Cardiac septum (tissue), 1 donor: ENCODE measurements around the gene SNX22. TPM values are rescaled to one million over a fixed set of nuclear protein-coding genes. Genes with fewer than 3 reads are reported as not detected.
A peak's percentile ranks its signal among the peaks of the same experiment; 100 is the strongest.

Source experiments
- DNase-seq: peaks from one replicate; pipeline ENCODE4 v3.0.0-alpha.2; 2020; ENCODE audit warnings: low spot score
- intact Hi-C: fragments of 100-400 bp; cut with DNase I; formaldehyde crosslinking; loops from one replicate; pipeline ENCODE4 v1.14.0; 2022
- total RNA-seq: library from RNA; stranded (reverse); fragmentation: NEBNext Ultra II Directional; extraction: Animal tissue kit (Norgen Biotek cat#: 25700); gene quantifications from one replicate; pipeline ENCODE4 v1.2.1, GENCODE V29; 2021
- donor health status: DM: no; HTN: no; CAD: no.

The SNX22 gene
- total RNA-seq, 1 donor from 2014 or later = 1.5 TPM

DNA sequence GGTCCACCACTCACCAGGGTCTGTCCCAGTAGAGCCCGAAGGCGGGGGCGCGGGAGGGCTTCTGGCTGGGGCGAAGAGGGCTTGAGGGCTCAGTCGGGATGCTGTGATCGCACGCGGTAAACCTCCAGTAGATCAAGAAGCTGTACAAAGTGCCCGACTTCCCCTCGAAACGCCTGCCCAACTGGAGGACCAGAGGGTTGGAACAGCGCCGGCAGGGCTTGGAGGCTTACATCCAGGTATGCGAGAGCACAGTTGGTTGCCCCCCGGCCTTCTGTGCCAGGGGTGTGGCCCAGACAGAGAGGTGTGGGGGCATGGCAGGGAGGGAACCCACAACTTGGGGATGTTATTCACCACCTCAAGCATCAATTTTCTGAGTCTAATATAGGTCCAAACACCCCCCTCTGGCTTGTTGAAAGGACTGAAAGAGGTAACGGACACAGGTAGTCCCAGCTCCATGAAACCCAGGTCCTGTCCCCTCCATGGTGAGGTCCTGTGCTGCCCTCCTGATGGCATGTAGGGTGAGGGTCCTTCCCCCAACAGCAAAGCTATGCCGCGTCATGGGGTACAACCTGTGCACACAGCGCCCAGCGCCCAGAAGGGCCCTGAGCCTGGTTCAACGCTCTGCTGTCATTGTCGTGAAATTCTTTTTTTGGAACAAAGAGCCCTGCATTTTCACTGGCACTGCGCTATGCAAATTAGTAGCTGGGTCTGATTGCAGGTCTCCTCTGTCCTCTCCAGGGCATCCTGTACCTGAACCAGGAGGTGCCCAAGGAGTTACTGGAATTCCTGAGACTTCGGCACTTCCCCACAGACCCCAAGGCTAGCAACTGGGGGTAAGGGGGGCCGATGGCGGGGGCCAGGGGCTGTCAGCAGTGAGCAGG, 1.2 kb downstream of the SNX22 start:
- intact Hi-C loops = loop anchor here (5.0 kb wide), 1 partner anchor 55 kb away; the partner anchor contains the start of gene SNX1

DNA sequence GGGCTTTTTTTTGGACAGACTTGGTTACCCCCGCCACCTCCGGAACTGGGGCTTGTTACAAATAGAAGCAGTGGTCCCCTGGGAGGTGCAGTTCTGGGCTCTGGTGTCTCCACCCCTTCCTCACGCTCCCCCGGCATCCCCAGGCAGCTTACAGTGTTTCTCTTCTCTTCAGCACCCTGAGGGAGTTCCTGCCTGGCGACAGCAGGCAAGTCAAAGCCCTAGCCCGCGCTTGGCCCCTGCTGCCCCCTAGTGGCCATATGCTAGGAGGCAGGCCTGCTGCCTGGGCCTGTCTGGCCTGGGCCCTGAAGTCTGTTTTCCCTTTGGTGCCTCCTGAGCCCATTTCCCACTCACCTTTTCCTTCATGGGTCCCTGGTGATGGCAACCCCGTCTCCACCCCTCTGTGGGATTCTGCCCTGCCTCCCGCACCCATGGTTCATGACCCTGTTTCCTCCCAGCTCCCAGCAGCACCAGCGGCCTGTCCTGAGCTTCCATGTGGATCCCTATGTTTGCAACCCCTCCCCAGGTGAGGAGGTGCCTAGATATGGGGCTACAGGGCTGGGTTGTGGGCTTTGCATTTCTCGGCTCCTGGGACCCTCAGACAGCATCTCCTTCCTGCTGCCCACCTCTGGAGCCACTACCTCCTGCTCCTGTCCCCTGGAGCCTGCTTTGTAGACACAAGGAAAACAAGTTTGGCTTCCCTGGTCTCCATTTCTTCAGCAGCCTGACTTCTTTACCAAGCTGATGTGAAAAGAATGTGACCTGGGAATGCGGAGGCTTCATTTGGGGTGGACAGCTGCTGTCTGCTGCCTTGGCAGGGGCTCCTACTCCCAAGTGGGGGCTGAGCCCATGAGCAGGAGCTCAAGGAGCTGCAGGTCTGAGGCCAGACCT, 2.2 kb downstream of the SNX22 start:
- DNase-seq = peak; percentile 96
- intact Hi-C loops = loop anchor here (5.0 kb wide), 1 partner anchor 56 kb away; the partner anchor contains the start of gene SNX1

More for the DNA sequence above, 1.2 kb downstream of the SNX22 start:
- DNase-seq = no peak

DNA sequence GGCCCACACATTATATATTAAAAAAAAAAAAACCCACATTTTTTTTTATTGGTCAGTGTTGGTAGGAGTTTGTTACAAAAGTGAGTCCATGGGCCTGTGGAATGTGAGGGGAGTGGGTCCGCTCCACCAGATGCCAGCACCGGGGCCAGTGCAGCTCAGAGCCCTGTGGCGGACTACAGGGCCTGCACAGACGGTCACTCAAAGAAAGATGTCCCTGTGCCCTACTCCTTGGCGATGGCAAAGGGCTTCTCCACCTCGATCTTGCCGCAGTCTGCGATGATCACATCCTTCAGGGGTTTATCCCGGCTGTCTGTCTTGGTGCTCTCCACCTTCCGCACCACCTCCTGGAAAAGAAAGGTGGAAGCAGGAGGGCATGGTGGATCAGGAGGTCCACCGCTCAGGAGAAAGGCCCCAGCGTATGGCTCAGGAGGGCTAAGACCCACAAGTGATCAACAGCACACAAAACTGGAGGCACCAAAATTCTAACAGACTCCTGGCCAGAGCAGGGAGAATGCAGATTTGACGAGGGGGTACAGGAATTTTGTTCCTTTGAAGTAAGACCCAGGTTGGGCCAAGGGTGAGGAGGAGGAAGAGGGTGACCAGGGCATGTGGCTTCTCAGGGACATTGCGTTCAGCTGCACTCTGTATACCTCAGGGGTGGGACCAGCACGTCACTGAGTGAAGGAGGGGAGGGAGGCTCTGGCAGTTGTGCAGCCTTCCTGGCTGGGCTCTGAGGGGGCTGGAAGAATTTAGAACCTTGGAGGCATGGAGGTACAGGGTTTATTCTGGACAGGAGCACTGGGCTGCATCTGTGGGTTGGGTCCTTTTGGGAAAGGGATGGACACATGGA, 4.5 kb downstream of the SNX22 start:
- peak; percentile 43 for DNase-seq
- intact Hi-C loops = no loop called here

DNA sequence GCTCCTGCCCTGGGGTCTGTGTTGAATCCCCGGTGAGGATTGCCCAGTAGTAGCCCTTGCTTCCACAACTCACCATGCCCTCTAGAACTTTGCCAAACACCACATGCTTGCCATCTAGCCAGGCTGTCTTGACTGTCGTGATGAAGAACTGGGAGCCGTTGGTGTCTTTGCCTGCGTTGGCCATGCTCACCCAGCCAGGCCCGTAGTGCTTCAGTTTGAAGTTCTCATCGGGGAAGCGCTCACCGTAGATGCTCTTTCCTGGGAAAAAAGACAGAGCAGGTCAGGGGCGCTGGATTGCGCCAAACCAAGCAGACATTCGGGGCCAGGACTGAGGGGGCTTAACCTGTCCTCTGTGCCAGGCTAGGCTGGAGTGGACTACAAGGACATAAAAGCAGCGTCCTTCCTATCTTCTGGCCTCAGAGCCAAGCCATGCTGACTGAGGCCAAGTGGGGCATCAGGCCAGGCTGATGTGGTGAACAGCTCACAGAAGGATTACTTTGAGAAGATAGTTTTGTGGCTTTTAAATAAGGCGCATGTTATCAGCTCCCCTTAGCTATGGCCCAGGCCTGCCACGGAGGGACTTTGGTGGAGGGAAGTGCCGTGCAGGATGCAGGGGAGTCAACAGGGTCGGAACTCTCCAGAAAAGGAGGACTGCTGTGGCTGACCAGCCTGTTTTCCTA, 5.3 kb downstream of the SNX22 start:
- intact Hi-C loops = no loop called here

DNA sequence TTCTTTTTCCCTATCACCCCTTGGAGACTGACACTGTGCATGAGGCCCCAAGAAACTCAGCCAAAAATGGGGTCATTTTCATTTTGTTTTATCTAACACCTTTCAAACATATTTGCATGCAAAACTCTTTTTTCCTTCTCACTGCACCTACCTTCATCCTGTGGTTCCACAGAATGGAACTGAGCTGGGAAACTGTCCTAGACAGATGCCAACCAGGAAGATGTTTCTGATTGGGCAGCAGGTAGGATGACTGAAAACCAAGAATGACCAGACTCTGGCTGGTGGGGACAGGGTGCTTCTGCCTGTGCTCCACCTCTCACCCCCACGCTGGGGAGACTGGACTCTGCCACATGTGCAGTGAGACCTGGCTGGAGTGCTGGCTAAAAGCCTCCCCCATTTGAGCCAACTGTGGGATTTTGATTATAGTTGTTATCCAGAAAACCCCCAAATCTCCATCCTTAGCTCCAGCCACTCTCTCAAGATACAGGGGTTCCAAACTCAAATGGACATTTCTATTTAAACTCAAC, 6.1 kb downstream of the SNX22 start:
- intact Hi-C loops = no loop called here
- DNase-seq = peak; percentile 33

More for the DNA sequence above, 5.3 kb downstream of the SNX22 start:
- DNase-seq = peak; percentile 61

DNA sequence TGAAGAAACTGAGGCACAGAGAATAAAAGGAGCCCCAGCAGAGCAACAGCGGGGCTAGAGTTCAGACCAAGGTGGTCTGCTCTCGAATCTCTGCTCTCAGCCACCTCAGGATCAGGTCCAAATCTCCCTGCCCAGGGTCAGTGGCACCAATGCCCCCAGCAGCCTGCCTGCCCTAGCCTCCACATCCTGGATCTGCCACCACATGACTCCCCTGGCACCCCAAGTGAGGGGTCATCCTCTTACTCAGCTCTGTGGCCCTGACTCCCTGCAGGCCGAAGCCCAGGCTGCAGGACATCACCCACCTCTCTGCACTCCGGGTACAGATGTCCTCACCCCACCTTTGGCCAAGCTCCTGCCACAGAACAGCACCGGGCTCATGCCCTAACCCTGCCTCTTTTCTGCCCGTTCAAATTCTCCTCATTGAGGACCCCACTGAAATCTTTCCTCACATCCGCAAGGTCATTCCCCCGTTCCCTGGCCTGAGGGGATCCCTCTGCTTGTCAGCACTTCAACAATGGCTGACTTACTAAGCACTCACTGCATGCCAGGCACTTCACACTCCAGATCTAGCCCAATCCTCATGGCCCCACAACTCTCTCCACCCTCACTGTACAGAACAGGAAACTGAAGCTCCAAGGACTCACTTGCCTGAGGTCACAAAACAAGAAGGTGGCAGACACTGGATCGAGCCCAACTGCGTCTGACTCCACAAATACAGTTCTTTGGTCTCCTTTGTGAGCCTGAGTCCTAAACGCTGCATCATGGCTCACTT, 7.0 kb downstream of the SNX22 start:
- intact Hi-C loops = no loop called here
- peak; percentile 60 for DNase-seq

DNA sequence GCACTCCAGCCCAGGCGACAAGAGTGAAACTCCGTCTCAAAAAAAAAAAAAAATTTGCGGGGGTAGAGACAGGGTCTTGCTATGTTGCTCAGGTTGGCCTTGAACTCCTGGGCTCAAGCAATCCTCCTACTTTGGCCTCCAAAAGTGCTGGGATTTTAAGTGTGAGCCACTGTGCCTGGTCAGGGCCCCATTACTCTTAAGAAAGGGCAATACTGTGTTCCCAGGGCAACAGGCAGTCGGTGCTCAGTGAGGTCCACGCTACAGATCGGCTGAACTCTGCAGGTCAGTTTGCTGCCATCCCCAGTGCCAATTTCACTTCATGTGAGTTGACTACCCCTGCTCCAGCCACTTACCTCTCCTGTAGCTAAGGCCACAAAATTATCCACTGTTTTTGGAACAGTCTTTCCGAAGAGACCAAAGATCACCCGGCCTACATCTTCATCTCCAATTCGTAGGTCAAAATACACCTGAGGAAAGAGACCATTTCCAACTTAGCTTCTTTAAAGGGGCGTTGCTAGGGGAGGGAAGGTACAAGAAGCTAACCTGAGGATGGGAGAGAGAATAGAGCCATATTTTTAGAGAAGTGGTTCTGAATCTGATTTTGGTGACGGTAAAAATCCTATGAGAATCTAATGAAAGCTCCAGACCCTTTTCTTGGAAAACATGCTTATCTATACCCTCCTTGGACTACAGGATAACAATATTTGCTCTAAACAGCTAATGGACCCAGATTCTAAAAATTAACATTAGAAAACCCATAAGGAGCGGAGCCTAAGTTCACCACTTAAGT, 10.4 kb downstream of the SNX22 start:
- intact Hi-C loops = loop anchor here (2.0 kb wide), 1 partner anchor 225 kb away; the partner anchor contains the start of gene TRIP4
- DNase-seq = peak; percentile 49

DNA sequence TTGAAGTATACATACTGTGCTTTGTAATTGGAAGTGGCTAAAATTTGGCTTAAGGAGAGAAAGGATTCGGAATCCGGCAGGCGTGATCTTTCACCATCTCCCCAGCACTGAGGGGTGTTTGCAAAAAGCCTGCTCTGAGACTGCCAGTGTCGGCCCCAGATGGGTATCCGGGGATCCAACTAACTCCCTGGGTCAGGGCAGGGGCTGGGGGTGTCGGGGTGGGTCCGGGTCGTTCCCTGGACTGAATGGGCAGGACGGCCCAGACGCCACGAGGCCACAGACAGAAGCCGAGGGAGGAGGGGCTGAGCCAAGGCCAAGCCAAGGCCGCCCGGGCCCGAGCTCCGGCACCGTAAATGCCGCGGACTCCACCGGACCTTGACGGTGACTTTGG, 10.9 kb downstream of the SNX22 start:
- DNase-seq = peak; percentile 78
- intact Hi-C loops = loop anchor here (2.0 kb wide), 1 partner anchor 224 kb away; the partner anchor contains the start of gene TRIP4

DNA sequence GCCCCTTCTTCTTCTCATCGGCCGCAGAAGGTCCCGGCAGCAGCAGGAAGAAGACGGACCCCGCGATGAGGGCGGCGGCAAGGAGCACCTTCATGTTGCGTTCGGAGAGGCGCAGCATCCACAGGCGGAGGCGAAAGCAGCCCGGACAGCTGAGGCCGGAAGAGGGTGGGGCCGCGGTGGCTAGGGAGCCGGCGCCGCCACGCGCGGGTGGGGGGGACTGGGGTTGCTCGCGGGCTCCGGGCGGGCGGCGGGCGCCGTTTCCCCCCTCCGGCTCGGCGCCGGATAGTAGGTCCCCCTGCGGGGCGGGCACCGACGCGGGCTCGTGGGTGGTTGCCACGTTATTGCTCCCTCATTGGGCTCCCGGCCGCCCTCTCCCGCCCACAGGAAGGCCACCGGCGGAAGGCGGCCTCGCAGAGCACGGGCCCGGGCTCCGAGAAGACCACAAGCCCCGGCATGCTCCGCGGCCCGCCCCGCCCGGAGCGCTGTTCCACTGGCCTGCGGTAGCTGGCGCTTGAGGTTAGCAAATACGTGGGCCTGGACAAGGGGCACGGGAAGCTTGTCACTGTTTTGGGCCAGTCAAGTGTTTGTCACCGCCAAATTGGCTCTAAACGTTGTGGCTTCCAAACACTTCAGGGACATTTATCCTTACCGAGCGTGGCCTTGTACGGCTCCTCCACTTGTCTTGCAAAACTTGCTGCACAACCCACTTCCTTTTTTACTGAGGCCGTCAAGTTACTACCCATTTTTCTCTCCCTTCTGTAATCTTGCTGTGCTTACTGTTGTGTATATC, 11.5 kb downstream of the SNX22 start, which contains the start of gene PPIB:
Gene PPIB (minus strand): TSS at position 154 of the 790 bp plus-strand sequence. CDS start 36 bp downstream, at position 118.
- intact Hi-C loops = loop anchor here (2.0 kb wide), 1 partner anchor 224 kb away; the partner anchor contains the start of gene TRIP4
- peak; percentile 99 for DNase-seq

DNA sequence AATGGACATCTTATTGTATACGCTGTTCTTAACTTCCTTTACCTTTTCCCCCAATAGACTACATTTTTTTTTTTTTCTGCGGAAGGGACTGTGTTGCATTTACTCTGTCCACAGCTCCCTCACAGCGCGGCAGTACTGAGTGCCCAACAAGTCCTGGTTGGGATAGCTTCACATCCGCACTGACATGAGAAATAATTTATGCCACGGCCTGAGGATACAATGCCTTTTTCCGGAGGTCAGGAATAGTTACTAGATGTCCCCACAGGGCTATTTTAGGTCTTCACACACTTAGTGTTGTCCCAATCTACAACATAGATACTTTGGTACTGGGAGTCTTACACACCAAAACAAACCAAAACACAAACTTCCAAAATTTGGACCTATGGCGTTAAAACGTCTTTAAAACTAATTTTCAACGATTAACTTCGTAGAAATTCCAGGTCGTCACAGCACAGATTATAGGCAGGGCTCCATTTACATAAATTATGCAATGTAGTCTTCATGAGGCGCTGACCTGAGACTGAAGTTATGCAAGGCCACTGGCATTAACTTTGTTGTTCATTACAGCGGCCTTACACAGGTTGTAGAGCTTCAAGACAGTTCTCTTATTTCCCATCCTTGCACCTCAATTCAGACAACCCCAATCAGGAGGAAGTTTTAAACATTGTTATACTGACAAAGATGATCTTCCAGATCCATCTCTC, 12.3 kb downstream of the SNX22 start:
- intact Hi-C loops = loop anchor here (2.0 kb wide), 1 partner anchor 223 kb away; the partner anchor contains the start of gene TRIP4
- DNase-seq = no peak

DNA sequence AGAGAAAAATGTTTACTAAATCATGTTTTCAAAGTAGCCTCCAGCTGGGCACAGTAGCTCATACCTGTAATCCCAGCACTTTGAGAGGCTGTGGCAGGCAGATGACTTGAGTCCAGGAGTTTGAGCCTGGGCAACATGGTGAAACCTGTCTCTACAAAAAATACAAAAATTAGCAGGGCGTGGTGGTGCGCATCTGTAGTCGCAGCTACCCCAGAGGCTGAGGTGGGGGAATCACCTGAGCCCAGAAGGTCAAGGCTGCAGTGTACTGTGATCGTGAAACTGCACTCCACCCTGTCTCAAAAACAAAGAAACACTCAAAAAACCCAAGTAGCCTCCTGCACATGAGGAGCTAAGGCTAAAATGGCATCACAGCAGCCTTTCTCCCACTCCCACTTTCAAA, 12.9 kb downstream of the SNX22 start:
- intact Hi-C loops = no loop called here
- DNase-seq = no peak

DNA sequence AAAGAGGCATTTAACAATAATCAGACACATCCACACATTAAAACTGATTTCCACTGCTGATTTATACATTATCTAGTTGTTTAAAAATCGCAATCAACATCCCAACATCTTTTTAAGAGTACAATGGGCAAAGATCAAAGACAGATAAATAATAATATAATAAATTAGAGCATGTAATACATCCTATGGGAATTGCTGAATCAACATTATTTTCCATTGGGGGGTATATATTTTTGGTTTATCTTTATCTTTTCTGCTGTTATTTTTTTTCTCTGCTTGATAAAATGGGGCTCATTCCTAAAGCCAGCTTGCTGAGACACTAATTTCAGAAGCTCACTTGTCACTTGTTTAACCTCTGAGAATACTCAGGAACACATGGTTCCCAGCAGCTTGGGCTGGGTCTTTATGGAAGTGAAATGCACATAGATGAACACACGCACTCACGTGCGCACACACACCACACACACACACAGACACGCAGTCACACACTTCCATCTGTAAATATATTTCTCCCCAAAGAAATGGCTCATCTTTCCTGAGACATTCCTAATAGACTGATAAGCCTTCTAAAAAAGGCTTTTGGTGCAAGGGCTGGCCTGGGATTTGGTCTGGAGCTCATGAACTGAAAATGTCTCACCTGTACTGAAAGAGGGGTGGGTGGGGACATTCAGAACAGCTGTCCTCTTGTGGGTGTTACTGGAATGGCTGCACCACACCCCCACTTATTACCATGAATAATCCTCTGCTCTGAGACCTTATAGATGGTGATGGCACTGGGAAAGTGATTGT, 14.8 kb downstream of the SNX22 start:
- intact Hi-C loops = no loop called here
- DNase-seq = no peak

DNA sequence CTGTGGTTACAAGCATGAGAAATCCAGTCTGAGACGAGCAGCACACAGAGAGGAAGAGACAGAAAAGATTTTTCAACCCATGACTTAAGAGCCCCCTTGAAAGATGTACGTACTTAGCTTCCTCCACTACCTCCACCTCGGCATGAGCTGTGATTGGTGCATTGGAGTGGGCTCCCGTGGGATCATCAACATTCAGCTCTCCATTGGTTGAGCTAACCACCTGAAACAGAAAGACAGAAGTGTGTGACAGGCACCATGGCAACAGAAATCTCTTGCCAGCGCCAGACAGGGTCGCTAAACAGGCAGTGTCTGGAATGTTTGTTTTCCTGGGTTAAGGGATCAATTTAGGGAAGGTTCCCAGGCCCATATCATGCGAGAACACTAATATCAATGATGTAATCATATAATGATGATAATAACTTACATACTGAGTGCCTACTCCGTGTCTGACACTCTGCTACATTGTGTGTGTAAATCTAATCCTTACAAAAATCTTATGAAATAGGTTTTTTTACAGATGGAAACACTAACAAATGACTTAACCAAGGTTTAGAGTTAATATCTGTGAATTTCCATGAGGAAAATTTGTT, 28.8 kb downstream of the SNX22 start:
- intact Hi-C loops = no loop called here
- no peak for DNase-seq

DNA sequence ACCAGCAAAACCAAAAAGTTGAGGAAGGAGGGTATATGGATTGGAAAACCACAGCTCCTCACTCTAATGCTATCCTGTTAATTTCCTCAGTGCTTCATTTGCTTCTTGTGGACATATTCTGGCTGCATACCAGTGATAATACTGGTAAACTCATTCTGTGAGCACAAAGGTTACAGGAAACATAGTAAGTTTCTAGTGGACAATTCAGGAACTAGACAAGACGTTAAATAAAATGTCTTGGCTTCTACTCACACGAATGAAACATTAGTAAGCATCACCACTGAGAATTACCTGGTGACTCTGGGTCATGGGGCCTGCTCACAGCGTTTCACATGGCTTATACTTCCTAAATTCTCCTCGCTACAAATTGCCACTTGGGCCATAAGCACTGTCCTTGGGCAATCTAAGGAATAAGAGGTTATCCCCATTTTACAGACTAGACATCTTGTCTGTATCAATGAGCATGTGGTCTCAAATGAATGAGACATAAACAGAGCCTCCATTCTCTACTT, 31.4 kb downstream of the SNX22 start:
- DNase-seq = no peak
- intact Hi-C loops = no loop called here
